GM08714 (cell line): ENCODE measurements around the gene DDX50.
"Not testable (repeated sequence)": the region's sequence is repeated elsewhere in the genome, so short reads cannot be mapped to it uniquely, and the experiment has no call there.

Experiments used
- H3K4me3 ChIP-seq: fragments of 200-500 bp; sonication (Bioruptor generic); 2 replicates; pipeline ENCODE4 v1.5.1; 2014; ENCODE audit warnings: mild to moderate bottlenecking, low read length, inconsistent platforms
- ZNF274 ChIP-seq: IDR thresholded peaks from 2 replicates; pipeline ENCODE4 v1.6.1; 2012; ENCODE audit warnings: mild to moderate bottlenecking, low read depth, low read length

Gene DDX50

GRCh38 chr10:68877482-68878110 is 23.5 kb upstream of the DDX50 start:
- no peak for TF ChIP-seq ZNF274
- no peak overlapping the region for H3K4me3 ChIP-seq

GRCh38 chr10:68878496-68878895 is 22.6 kb upstream of the DDX50 start:
- TF ChIP-seq ZNF274 = no peak
- H3K4me3 ChIP-seq = no peak overlapping the region

- TF ChIP-seq ZNF274 = no peak
- H3K4me3 ChIP-seq = no peak overlapping the region
These were observed 21.5 kb upstream of the DDX50 start for GRCh38 chr10:68879628-68880027.

- no peak for TF ChIP-seq ZNF274
These were observed 20.9 kb upstream of the DDX50 start for GRCh38 chr10:68880181-68880580.

GRCh38 chr10:68895041-68895440 is 6.1 kb upstream of the DDX50 start:
- TF ChIP-seq ZNF274 = no peak
- no peak overlapping the region for H3K4me3 ChIP-seq

More at GRCh38 chr10:68880181-68880580, 20.9 kb upstream of the DDX50 start:
- H3K4me3 ChIP-seq = no peak overlapping the region

GRCh38 chr10:68897336-68897741 is 3.8 kb upstream of the DDX50 start:
- no peak for TF ChIP-seq ZNF274
- no peak overlapping the region for H3K4me3 ChIP-seq

GRCh38 chr10:68899186-68899745 is 1.8 kb upstream of the DDX50 start:
- no peak overlapping the region for H3K4me3 ChIP-seq
- no peak for TF ChIP-seq ZNF274

- H3K4me3 ChIP-seq = peak overlapping the region; percentile 89; the same call in 1 of the 2 replicates
- TF ChIP-seq ZNF274 = no peak
These were observed 549 bp upstream of the DDX50 start for GRCh38 chr10:68900427-68901104.

GRCh38 chr10:68902382-68902781 is 1.3 kb downstream of the DDX50 start:
- H3K4me3 ChIP-seq = peak overlapping the region; percentile 89
- no peak for TF ChIP-seq ZNF274

- TF ChIP-seq ZNF274 = no peak
- H3K4me3 ChIP-seq = no peak overlapping the region
These were observed 23.5 kb downstream of the DDX50 start for GRCh38 chr10:68924593-68924992.

- H3K4me3 ChIP-seq = no peak overlapping the region
- TF ChIP-seq ZNF274 = no peak
These were observed 24.4 kb downstream of the DDX50 start for GRCh38 chr10:68925489-68925888.

- H3K4me3 ChIP-seq = not testable (repeated sequence)
These were observed 28.0 kb downstream of the DDX50 start for GRCh38 chr10:68929157-68929556.

- not testable (repeated sequence) for H3K4me3 ChIP-seq
These were observed 28.8 kb downstream of the DDX50 start for GRCh38 chr10:68929888-68930287.

- H3K4me3 ChIP-seq = not testable (repeated sequence)
These were observed 31.7 kb downstream of the DDX50 start for GRCh38 chr10:68932860-68933259.

GRCh38 chr10:68934994-68935393 is 33.9 kb downstream of the DDX50 start:
- no peak for TF ChIP-seq ZNF274

GRCh38 chr10:68938117-68938516 is 37.0 kb downstream of the DDX50 start:
- no peak overlapping the region for H3K4me3 ChIP-seq
- TF ChIP-seq ZNF274 = no peak

More at GRCh38 chr10:68934994-68935393, 33.9 kb downstream of the DDX50 start:
- no peak overlapping the region for H3K4me3 ChIP-seq
